ENCODE results near the gene TBC1D30. TPM values are rescaled to one million over a fixed set of nuclear protein-coding genes. Genes with fewer than 3 reads are reported as not detected.

TBC1D30 gene
- total and polyA plus RNA-seq, 9 of the 15 experiments (the other 6 are each of a cell fraction or from before 2014, with no cell fraction given), result 0.07 to 0.55 (median 0.20) TPM; not detected in 1

- no peak for TF ChIP-seq ZNF444 (CRISPR knock-in tag; IDR thresholded peaks at IDR 0.05)
- no peak for TF ChIP-seq CBX1 (IDR thresholded peaks at IDR 0.05; ENCODE audit: low read depth)
- TF ChIP-seq GATA2 (CRISPR knock-in tag; IDR thresholded peaks at IDR 0.05), result peak; percentile 36; the same call in 1 of the 2 replicates
- TF ChIP-seq ZKSCAN3 (CRISPR knock-in tag; IDR thresholded peaks at IDR 0.05), result no peak
- TF ChIP-seq PRPF4 (IDR thresholded peaks at IDR 0.05; ENCODE audit: insufficient read depth, low read depth, low read length, poor library complexity, severe bottlenecking), result no peak
- no peak for TF ChIP-seq ASH1L (IDR thresholded peaks at IDR 0.05; ENCODE audit: borderline replicate concordance, low read depth, partially characterized antibody)
- no peak for TF ChIP-seq MAFK (IDR thresholded peaks at IDR 0.05; ENCODE audit: low read length)
- peak; percentile 36; the same call in 1 of the 2 replicates for TF ChIP-seq VEZF1 (CRISPR knock-in tag; IDR thresholded peaks at IDR 0.05)
- TF ChIP-seq PPARD (CRISPR knock-in tag; IDR thresholded peaks at IDR 0.05), result no peak
- TF ChIP-seq SP2 (IDR thresholded peaks at IDR 0.05; ENCODE audit: extremely low read depth, low read depth, low read length, poor library complexity, severe bottlenecking), result no peak
- peak; percentile 96 for TF ChIP-seq ZNF384 (IDR thresholded peaks at IDR 0.05; ENCODE audit: low read depth, low read length)
- TF ChIP-seq RCOR1 (IDR thresholded peaks at IDR 0.05; ENCODE audit: borderline replicate concordance in 1 of 2, low read depth in 2 of 2, low read length in 2 of 2), result 0 out of 4 replicates have a peak, but pooled peaks of 1 of the 2 experiments have one; percentile 39
- no peak for TF ChIP-seq E2F3 (CRISPR knock-in tag; IDR thresholded peaks at IDR 0.05)
- no peak for TF ChIP-seq TRIM24 (IDR thresholded peaks at IDR 0.05)
- no peak for TF ChIP-seq MAFG (tag; conservative IDR thresholded peaks at IDR 0.05)
- TF ChIP-seq HOMEZ (CRISPR knock-in tag; IDR thresholded peaks at IDR 0.05), result no peak
- TF ChIP-seq ZBTB11 (CRISPR knock-in tag; IDR thresholded peaks at IDR 0.05), result no peak
- no peak for TF ChIP-seq RBM34 (IDR thresholded peaks at IDR 0.05; ENCODE audit: borderline replicate concordance, insufficient read depth, low read length)
- TF ChIP-seq HDGF (IDR thresholded peaks at IDR 0.05), result no peak
- no peak for TF ChIP-seq BCL6 (CRISPR knock-in tag; IDR thresholded peaks at IDR 0.05)
- TF ChIP-seq ZNF780A (CRISPR knock-in tag; IDR thresholded peaks at IDR 0.05), result no peak
Measured at GRCh38 chr12:64782191-64782876, 42.1 kb upstream of the TBC1D30 start (continued).
